Activated CD4-positive, alpha-beta T cell treated with anti-CD3 and anti-CD28 coated beads for 4 hours (primary cell): Measurements from ENCODE around the gene PABPC5.

Experiments
- DNase-seq, 2 donors: peaks; one replicate each; pipeline ENCODE4 v3.0.0-alpha.2; 2020

The PABPC5 gene

GRCh38 chrX:91434351-91435168 is at the start of gene PABPC5:
Gene PABPC5, plus strand, starts transcription at chrX:91434839. Its CDS starts 739 bp downstream, at chrX:91435578.
- DNase-seq, result no peak

GRCh38 chrX:91389026-91389425 is 45.6 kb upstream of the PABPC5 start:
- no peak for DNase-seq

- no peak for DNase-seq
These were observed 19.9 kb upstream of the PABPC5 start for GRCh38 chrX:91414713-91415112.

GRCh38 chrX:91435395-91435794 is 756 bp downstream of the PABPC5 start:
- DNase-seq, result no peak
